ENCODE results near the gene SLC6A12. TPM values are rescaled to one million over a fixed set of nuclear protein-coding genes. Genes with fewer than 3 reads are reported as not detected.
"Not testable (repeated sequence)": the region's sequence is repeated elsewhere in the genome, so short reads cannot be mapped to it uniquely, and the experiment has no call there.

SLC6A12 gene
- total RNA-seq = 0.51 TPM

- no peak for DNase-seq
Observed at GRCh38 chr12:214003-214741, at the start of gene SLC6A12. Gene SLC6A12, minus strand, starts transcription at chr12:214157. Its CDS starts 4,171 bp downstream, at chr12:209986.

GRCh38 chr12:263574-263973, 49.6 kb upstream of the SLC6A12 start:
- DNase-seq = no peak

GRCh38 chr12:262817-263216, 48.9 kb upstream of the SLC6A12 start, which contains the start of gene SLC6A13:
Gene SLC6A13, minus strand, starts transcription at chr12:262836. Its CDS starts 2,784 bp downstream, at chr12:260052.
- peak; percentile 68 for DNase-seq

- DNase-seq = no peak
Observed at GRCh38 chr12:262113-262512, 48.2 kb upstream of the SLC6A12 start.

- DNase-seq = no peak
Observed at GRCh38 chr12:257521-258321, 43.8 kb upstream of the SLC6A12 start.

GRCh38 chr12:256958-257357, 43.0 kb upstream of the SLC6A12 start:
- no peak for DNase-seq

GRCh38 chr12:256225-256624, 42.3 kb upstream of the SLC6A12 start:
- DNase-seq = no peak

GRCh38 chr12:254912-255311, 41.0 kb upstream of the SLC6A12 start:
- DNase-seq = no peak

- peak; percentile 20 for DNase-seq
Observed at GRCh38 chr12:254039-254438, 40.1 kb upstream of the SLC6A12 start.

GRCh38 chr12:253116-253831, 39.3 kb upstream of the SLC6A12 start:
- DNase-seq = no peak

GRCh38 chr12:252636-253035, 38.7 kb upstream of the SLC6A12 start:
- DNase-seq = no peak

GRCh38 chr12:247271-247670, 33.3 kb upstream of the SLC6A12 start:
- no peak for DNase-seq

GRCh38 chr12:243381-243780, 29.4 kb upstream of the SLC6A12 start:
- DNase-seq = no peak

GRCh38 chr12:242496-242895, 28.5 kb upstream of the SLC6A12 start:
- no peak for DNase-seq

- no peak for DNase-seq
Observed at GRCh38 chr12:241266-241665, 27.3 kb upstream of the SLC6A12 start.

- no peak for DNase-seq
Observed at GRCh38 chr12:240566-240965, 26.6 kb upstream of the SLC6A12 start.

- DNase-seq = no peak
Observed at GRCh38 chr12:238736-239398, 24.9 kb upstream of the SLC6A12 start.

- DNase-seq = no peak
Observed at GRCh38 chr12:238116-238515, 24.2 kb upstream of the SLC6A12 start.

- DNase-seq = no peak
Observed at GRCh38 chr12:237026-237815, 23.3 kb upstream of the SLC6A12 start.

- no peak for DNase-seq
Observed at GRCh38 chr12:236445-236844, 22.5 kb upstream of the SLC6A12 start.

- not testable (repeated sequence) for DNase-seq
Observed at GRCh38 chr12:235967-236366, 22.0 kb upstream of the SLC6A12 start.

All from tongue (tissue), 2 donors.